K562 (cell line): ENCODE measurements around the gene FAM78A. TPM values are rescaled to one million over a fixed set of nuclear protein-coding genes. Genes with fewer than 3 reads are reported as not detected.

ENCODE experiments used
- ATAC-seq: fragments of 200-7000 bp; cut with Tn5 transposase; 3 replicates; pipeline ENCODE4 v1.9.1; 2020; ENCODE audit warnings: moderate library complexity
- BruUV-seq: library from RNA; stranded (reverse); fragments of 400-500 nt; replicated peaks from 2 replicates; lab custom pipeline; 2021; lab: Mats Ljungman, UMichigan
- CTCF ChIA-PET: fragments of 300-600 bp; formaldehyde crosslinking; extraction: SDS; loops from one replicate; lab custom pipeline; 2021; ENCODE audit warnings: low intra/inter-chr PET ratio; lab: Yijun Ruan, JAX
- POLR2A ChIA-PET: fragments of 300-600, 350-650 bp; sonication (Branson Sonifier 250); formaldehyde crosslinking; extraction: SDS; loops from one replicate; lab custom pipeline; 2021; ENCODE audit warnings: antibody characterized with exemption, inconsistent platforms; lab: Yijun Ruan, JAX
- DNase-seq, 4 experiments: peaks; one replicate each; pipeline versions ENCODE4 v3.0.0 to v3.0.0-alpha.2; 2011 to 2018; ENCODE audit warnings: low spot score in 3 of 4, mixed read lengths in 3 of 4; ENCODE audit errors: extremely low read depth in 1 of 4
- FAIRE-seq: peaks from 2 replicates; lab custom pipeline; 2011; peaks lifted over from hg19 to GRCh38; lab: Jason Lieb, UNC
- H2AFZ ChIP-seq: 2 replicates; pipeline ENCODE4 v1.6.0; 2011; ENCODE audit warnings: low read depth, low read length, control low read depth, inconsistent platforms
- H3K27ac ChIP-seq: fragments of 200-600 bp; 3 replicates; pipeline ENCODE4 v1.8.0; 2011; ENCODE audit warnings: low read depth, mild to moderate bottlenecking, control low read depth, inconsistent platforms, low read length, moderate library complexity, mixed read lengths; ENCODE audit errors: extremely low read depth
- H3K27me3 ChIP-seq, 2 experiments: fragments of 300-600 bp in 1 of 2; 2 replicates in 1 of 2; 3 replicates in 1 of 2; pipeline versions ENCODE4 v1.6.0 to v1.8.0; 2011; ENCODE audit warnings: inconsistent platforms in 2 of 2, low read length in 2 of 2, mild to moderate bottlenecking in 1 of 2, mixed read lengths in 1 of 2, moderate library complexity in 1 of 2; ENCODE audit not compliant: control insufficient read depth in 2 of 2, insufficient read depth in 2 of 2
- H3K36me3 ChIP-seq: fragments of 300-600 bp; 3 replicates; pipeline ENCODE4 v1.8.0; 2011; ENCODE audit warnings: mild to moderate bottlenecking, low read length, inconsistent platforms; ENCODE audit not compliant: control insufficient read depth, insufficient read depth
- H3K4me1 ChIP-seq, 2 experiments: fragments of 200-600 bp in 1 of 2; replicated peaks in 1 of 2; 2 replicates in 1 of 2; 3 replicates in 1 of 2; pipeline versions ENCODE4 v1.5.1 to v1.8.0; 2011; ENCODE audit warnings: inconsistent platforms in 2 of 2, low read length in 2 of 2, mild to moderate bottlenecking in 1 of 2, mixed read lengths in 1 of 2, moderate library complexity in 1 of 2; ENCODE audit not compliant: control insufficient read depth in 2 of 2, insufficient read depth in 2 of 2
- H3K4me2 ChIP-seq: 2 replicates; pipeline ENCODE4 v1.6.1; 2011; ENCODE audit warnings: low read length, control low read depth, inconsistent platforms, mixed read lengths; ENCODE audit not compliant: insufficient read depth
- H3K4me3 ChIP-seq: fragments of 200-600 bp; sonication (generic), shearing (Covaris generic); 2 replicates; pipeline ENCODE4 v1.5.1; 2016; ENCODE audit warnings: control low read depth, inconsistent platforms
- H3K79me2 ChIP-seq: fragments of 200-600 bp; 3 replicates; pipeline ENCODE4 v1.8.0; 2011; ENCODE audit warnings: low read length, inconsistent platforms; ENCODE audit not compliant: control insufficient read depth, insufficient read depth
- H3K9ac ChIP-seq, 2 experiments: 2 replicates each; pipeline versions ENCODE4 v1.6.0 to v1.6.1; 2011; ENCODE audit warnings: low read depth in 2 of 2, low read length in 2 of 2, control low read depth in 1 of 2, inconsistent platforms in 1 of 2, mild to moderate bottlenecking in 1 of 2, mixed read lengths in 1 of 2; ENCODE audit not compliant: insufficient read depth in 1 of 2
- H3K9me1 ChIP-seq: one replicate; pipeline ENCODE4 v1.6.0; 2011; ENCODE audit warnings: inconsistent platforms, mild to moderate bottlenecking, low read length, moderate library complexity; ENCODE audit not compliant: control insufficient read depth, insufficient read depth
- H3K9me3 ChIP-seq: replicated peaks from 2 replicates; pipeline ENCODE4 v1.5.1; 2011; ENCODE audit warnings: low read depth, low read length, inconsistent platforms; ENCODE audit not compliant: control insufficient read depth, insufficient read depth
- H4K20me1 ChIP-seq: replicated peaks from 2 replicates; pipeline ENCODE4 v1.6.1; 2011; ENCODE audit warnings: low read length, inconsistent platforms, mixed read lengths; ENCODE audit not compliant: control insufficient read depth, insufficient read depth
- BACH1 ChIP-seq: fragments of 200-800 bp; sonication (Bioruptor generic); IDR thresholded peaks from 2 replicates; pipeline ENCODE4 v1.6.1; 2016; ENCODE audit warnings: missing genetic modification characterization, missing compliant biosample characterization
- GATAD2A ChIP-seq: fragments of 450-650 bp; IDR thresholded peaks from 2 replicates; pipeline ENCODE4 v1.6.1; 2017
- KAT7 ChIP-seq: sonication (generic); formaldehyde crosslinking; IDR thresholded peaks from 2 replicates; pipeline ENCODE4 v1.8.0; 2022; ENCODE audit warnings: missing genetic modification reagents, mild to moderate bottlenecking, borderline replicate concordance
- MTA3 ChIP-seq: fragments of 450-650 bp; formaldehyde crosslinking; IDR thresholded peaks from 2 replicates; pipeline ENCODE4 v1.6.1; 2017; ENCODE audit warnings: mild to moderate bottlenecking, borderline replicate concordance
- NEUROD1 ChIP-seq: fragments of 150-350 bp; IDR thresholded peaks from 2 replicates; pipeline ENCODE4 v1.6.1; 2014; ENCODE audit warnings: borderline replicate concordance, low read length, low read depth; ENCODE audit not compliant: partially characterized antibody
- NFRKB ChIP-seq: fragments of 450-650 bp; IDR thresholded peaks from 2 replicates; pipeline ENCODE4 v1.6.1; 2016; ENCODE audit warnings: low read depth
- ZNF140 ChIP-seq: fragments of 250-450 bp; sonication (Bioruptor Pico); IDR thresholded peaks from 2 replicates; pipeline ENCODE4 v1.8.0; 2021; ENCODE audit warnings: moderate library complexity, mild to moderate bottlenecking, inconsistent platforms
- WGBS: fragments of 100-300 bp; shearing (Covaris generic); methylation state at CpG from one replicate; pipeline ENCODE4 v1.1.6; 2016; ENCODE audit warnings: low coverage, mixed read lengths; ENCODE audit not compliant: insufficient coverage; ENCODE audit errors: missing lambda C conversion rate; 5-methylcytosine and 5-hydroxymethylcytosine counted together
- in situ Hi-C: fragments of 300-500 bp; cut with MboI; formaldehyde crosslinking; loops from 4 replicates; pipeline ENCODE4 v1.15.0; 2018; ENCODE audit warnings: inconsistent platforms, mixed read lengths
- intact Hi-C: fragments of 100-400 bp; cut with micrococcal nuclease; formaldehyde crosslinking; loops from 2 replicates; pipeline ENCODE4 v1.14.2; 2022
- polyA plus RNA-seq, 8 experiments: library from polyadenylated mRNA; depleted of rRNA in 4 of 8; stranded (reverse) in 5 of 8; unstranded in 3 of 8; fragments of >200 nt; fragmentation: Nextera tagmentation in 2 of 8; fragmentation: Illumina TruSeq in 1 of 8; extraction: Ambion mirVana in 2 of 8; extraction: Trizol in 1 of 8; gene quantifications; 2 replicates each; pipeline versions ENCODE4 v1.2.1 to v1.2.3, GENCODE V29; 2011 to 2014; ENCODE audit warnings: inconsistent platforms in 1 of 8, missing spikeins in 1 of 8
- total RNA-seq, 7 experiments: library from RNA; depleted of rRNA in 6 of 7; stranded (reverse); fragments of >200 nt in 6 of 7; fragmentation: Illumina TruSeq in 2 of 7; extraction: Trizol in 2 of 7; gene quantifications; 2 replicates each; pipeline versions ENCODE4 v1.2.1 to v1.2.3, GENCODE V29; 2011 to 2021; ENCODE audit warnings: low replicate concordance in 1 of 7
- TF ChIP-seq, protein P1 (sequence below): sonication (generic); formaldehyde crosslinking; IDR thresholded peaks from 2 replicates; pipeline ENCODE4 v1.8.1; 2023; ENCODE audit warnings: missing genetic modification reagents, mild to moderate bottlenecking, borderline replicate concordance

The FAM78A gene
- total and polyA plus RNA-seq, 9 of the 15 experiments (the other 6 are each of a cell fraction or from before 2014, with no cell fraction given) = 0.56 to 103 (median 55.2) TPM

DNA sequence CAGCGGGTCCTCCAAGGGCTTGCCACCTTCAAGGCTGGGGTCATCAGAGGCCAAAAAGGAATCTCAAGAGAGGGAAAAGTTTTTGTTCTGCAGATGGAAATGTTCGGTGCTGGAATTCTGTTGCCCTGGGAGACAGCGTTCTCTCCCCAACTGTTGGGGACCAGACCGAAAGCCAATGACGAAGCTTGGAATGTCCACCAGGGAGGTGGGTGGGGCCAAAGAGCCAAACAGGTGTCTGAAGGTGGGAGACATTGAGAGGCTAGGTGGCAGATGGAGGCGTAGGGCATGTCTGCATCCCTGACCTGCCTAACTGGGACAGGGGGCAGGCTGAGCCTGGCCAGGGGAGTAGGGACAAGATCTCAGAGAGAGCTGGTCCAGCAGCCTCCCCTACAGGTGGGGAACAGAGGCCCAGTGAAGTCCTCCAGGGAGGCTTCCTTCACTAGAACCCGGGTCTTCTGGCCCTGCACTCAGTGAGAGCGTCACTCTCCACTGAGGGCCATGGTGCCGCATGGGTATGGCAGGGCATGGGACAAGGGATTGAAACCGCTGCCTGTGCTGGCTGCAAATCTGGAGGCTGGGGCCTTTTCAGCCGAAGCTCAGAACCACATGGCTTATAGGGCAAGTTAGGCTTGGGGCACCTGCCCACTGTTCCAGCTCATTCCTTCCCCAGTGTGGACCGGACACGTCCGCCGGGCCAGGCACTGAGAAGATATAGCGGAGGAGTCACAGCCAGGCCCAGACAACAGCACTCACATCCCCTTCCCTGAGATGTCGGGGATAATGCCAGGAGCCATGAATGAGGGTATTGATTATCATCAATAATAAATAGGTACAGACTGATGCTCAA is 5.0 kb upstream of the FAM78A start:
- H3K79me2 ChIP-seq = peaks cover 9% of the 10 kb centered on the region
- H3K9ac ChIP-seq = no peak overlapping the region
- ATAC-seq (no peak), FAIRE-seq (no peak), DNase-seq (no peak)
- ChIA-PET CTCF (no interaction called here), POLR2A (interaction anchor here (0.6 to 1.1 kb wide), 2 partner anchors 13 to 16 kb away, joined by 3 read pairs; no protein-coding TSS in a partner anchor)
- H3K9me3 ChIP-seq = no peaks in the 10 kb centered on the region
- TF ChIP-seq, protein P1, sequence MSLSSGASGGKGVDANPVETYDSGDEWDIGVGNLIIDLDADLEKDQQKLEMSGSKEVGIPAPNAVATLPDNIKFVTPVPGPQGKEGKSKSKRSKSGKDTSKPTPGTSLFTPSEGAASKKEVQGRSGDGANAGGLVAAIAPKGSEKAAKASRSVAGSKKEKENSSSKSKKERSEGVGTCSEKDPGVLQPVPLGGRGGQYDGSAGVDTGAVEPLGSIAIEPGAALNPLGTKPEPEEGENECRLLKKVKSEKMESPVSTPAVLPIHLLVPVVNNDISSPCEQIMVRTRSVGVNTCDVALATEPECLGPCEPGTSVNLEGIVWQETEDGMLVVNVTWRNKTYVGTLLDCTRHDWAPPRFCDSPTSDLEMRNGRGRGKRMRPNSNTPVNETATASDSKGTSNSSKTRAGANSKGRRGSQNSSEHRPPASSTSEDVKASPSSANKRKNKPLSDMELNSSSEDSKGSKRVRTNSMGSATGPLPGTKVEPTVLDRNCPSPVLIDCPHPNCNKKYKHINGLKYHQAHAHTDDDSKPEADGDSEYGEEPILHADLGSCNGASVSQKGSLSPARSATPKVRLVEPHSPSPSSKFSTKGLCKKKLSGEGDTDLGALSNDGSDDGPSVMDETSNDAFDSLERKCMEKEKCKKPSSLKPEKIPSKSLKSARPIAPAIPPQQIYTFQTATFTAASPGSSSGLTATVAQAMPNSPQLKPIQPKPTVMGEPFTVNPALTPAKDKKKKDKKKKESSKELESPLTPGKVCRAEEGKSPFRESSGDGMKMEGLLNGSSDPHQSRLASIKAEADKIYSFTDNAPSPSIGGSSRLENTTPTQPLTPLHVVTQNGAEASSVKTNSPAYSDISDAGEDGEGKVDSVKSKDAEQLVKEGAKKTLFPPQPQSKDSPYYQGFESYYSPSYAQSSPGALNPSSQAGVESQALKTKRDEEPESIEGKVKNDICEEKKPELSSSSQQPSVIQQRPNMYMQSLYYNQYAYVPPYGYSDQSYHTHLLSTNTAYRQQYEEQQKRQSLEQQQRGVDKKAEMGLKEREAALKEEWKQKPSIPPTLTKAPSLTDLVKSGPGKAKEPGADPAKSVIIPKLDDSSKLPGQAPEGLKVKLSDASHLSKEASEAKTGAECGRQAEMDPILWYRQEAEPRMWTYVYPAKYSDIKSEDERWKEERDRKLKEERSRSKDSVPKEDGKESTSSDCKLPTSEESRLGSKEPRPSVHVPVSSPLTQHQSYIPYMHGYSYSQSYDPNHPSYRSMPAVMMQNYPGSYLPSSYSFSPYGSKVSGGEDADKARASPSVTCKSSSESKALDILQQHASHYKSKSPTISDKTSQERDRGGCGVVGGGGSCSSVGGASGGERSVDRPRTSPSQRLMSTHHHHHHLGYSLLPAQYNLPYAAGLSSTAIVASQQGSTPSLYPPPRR (CRISPR knock-in tag) = no peak
- TF ChIP-seq NEUROD1 = no peak
- TF ChIP-seq ZNF140 = no peak
- TF ChIP-seq BACH1 (tag) = no peak
- TF ChIP-seq KAT7 (CRISPR knock-in tag) = no peak
- TF ChIP-seq NFRKB = no peak
- no peak for TF ChIP-seq MTA3
- no peak for TF ChIP-seq GATAD2A
- H3K4me1 ChIP-seq = peaks cover 17 to 47% of the 10 kb centered on the region in 2 experiments
- no peaks in the 10 kb centered on the region for H4K20me1 ChIP-seq
- H2AFZ ChIP-seq = no peak overlapping the region
- H3K27ac ChIP-seq = no peak overlapping the region
- no peaks in the 10 kb centered on the region for H3K36me3 ChIP-seq
- BruUV-seq = no TSS peak
- no peak overlapping the region for H3K4me3 ChIP-seq
- 24% methylated on average over 17 of the region's 17 CpGs for WGBS
- H3K9me1 ChIP-seq = peaks cover 8% of the 10 kb centered on the region
- no peak overlapping the region for H3K4me2 ChIP-seq
- peaks cover 3 to 13% of the 10 kb centered on the region in 2 experiments; a peak in 3 of 5 replicates for H3K27me3 ChIP-seq
- intact Hi-C loops (no loop called here), in situ Hi-C loops (no loop called here)
